ENCODE results near the gene COX7B2.

DNA sequence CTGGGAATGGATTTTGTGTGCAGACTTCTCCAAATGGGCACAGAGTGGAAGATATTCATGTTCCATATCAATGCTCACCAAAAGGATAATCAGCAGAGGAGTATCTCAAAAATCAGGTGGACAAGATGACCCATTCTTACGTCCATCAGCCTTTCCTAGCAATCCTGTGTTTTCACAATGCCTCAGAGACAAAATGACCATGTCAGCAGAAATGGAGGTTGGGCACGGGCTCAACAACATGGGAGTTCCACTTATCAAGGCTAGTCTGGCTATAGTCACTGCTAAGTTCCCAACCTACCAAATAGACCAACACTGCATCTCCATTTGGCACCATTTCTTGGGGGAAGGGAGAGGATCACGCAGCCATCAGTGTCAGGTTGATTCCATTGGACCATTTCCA is 179.0 kb downstream of the COX7B2 start:
- TF ChIP-seq EZH2phosphoT487 (IDR thresholded peaks at IDR 0.05; ENCODE audit: borderline replicate concordance): no peak
- TF ChIP-seq, protein P1, sequence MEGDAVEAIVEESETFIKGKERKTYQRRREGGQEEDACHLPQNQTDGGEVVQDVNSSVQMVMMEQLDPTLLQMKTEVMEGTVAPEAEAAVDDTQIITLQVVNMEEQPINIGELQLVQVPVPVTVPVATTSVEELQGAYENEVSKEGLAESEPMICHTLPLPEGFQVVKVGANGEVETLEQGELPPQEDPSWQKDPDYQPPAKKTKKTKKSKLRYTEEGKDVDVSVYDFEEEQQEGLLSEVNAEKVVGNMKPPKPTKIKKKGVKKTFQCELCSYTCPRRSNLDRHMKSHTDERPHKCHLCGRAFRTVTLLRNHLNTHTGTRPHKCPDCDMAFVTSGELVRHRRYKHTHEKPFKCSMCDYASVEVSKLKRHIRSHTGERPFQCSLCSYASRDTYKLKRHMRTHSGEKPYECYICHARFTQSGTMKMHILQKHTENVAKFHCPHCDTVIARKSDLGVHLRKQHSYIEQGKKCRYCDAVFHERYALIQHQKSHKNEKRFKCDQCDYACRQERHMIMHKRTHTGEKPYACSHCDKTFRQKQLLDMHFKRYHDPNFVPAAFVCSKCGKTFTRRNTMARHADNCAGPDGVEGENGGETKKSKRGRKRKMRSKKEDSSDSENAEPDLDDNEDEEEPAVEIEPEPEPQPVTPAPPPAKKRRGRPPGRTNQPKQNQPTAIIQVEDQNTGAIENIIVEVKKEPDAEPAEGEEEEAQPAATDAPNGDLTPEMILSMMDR (conservative IDR thresholded peaks at IDR 0.05; ENCODE audit: low read length): no peak
